Stimulated activated CD4-positive, alpha-beta T cell treated with anti-CD3 and anti-CD28 coated beads, Interleukin-4, amount 100 ng/mL, for 4 hours (primary cell): ENCODE measurements around the gene GNPDA1.
A peak's percentile ranks its signal among the peaks of the same experiment; 100 is the strongest.

ENCODE experiments used
- DNase-seq, 2 experiments: peaks; one replicate each; pipeline ENCODE4 v3.0.0-alpha.2; 2020

The GNPDA1 gene

GRCh38 chr5:142020122-142020659 lies 7.4 kb upstream of the GNPDA1 start:
- DNase-seq: no peak

- DNase-seq: no peak
Measured at GRCh38 chr5:142017832-142018427, 5.1 kb upstream of the GNPDA1 start.

- peak; percentile 17 to 53 for DNase-seq
Measured at GRCh38 chr5:142016556-142016955, 3.7 kb upstream of the GNPDA1 start.

- DNase-seq: peak; percentile 33 to 52
Measured at GRCh38 chr5:142015781-142016533, 3.1 kb upstream of the GNPDA1 start.

DNA sequence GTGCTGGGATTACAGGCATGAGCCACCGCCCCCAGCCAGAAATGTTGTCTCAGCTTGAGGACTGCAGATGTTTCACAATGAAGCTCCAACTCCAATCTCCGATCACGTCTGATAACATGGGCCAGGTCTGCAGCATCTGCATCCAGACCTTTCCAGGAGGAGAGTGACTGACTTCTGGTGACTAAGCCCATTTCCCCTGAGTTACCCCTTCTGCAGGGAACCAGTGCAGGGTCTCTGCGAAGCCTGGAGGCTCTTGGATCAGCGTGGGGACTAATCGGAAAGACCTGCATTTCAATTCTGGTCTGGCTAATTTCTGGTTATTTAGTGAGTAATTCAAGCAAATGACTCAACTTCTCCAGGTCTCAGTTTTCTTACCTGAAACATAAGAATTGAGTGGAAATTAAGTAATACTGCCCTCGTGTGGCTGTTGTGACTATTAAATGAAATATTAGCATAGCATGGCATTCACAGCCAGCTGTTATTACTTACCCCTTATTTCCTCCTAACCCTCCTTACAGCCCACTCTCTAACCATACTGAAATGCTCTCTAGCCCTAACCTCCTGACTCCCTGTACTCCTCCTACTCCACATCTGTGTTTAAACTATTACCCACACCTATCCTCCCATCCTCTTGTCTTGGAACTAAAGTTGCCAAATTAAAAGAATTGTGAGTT lies 2.2 kb upstream of the GNPDA1 start:
- DNase-seq: peak; percentile 30 to 64

GRCh38 chr5:142013734-142014521 lies 1.1 kb upstream of the GNPDA1 start:
- DNase-seq: no peak

DNA sequence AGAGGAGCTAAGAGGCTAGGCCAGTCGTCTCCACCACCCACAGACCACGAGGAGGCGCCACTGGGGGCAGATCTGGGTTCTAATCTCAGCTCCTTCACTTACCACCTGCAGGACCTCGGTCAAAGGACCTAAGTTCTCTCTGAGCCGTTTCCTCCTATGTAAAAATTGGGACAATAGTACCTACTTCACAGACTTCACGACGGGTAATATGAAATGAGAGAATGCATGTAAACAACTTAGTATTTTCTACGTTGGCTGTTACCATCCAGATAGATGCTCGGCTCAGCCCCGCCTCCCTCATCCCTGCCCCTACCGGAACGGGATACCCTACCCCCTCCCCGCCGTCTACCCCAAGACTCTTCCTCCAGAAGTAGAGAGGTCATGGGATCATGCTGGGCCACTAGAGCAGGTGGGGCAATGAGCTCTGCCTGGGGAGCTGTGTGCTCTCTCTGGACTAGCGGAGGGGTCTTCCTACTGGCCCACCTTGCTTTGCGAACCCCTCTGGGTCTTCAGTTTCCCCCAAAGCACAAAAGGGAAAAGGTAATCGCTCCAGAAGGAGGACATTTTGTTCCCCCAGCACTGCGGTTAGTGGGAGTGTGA lies 541 bp downstream of the GNPDA1 start:
- DNase-seq: peak; percentile 63 to 69

- DNase-seq: no peak
Measured at GRCh38 chr5:142011572-142012185, 1.1 kb downstream of the GNPDA1 start.

- DNase-seq: no peak
Measured at GRCh38 chr5:142009886-142010285, 2.9 kb downstream of the GNPDA1 start.

DNA sequence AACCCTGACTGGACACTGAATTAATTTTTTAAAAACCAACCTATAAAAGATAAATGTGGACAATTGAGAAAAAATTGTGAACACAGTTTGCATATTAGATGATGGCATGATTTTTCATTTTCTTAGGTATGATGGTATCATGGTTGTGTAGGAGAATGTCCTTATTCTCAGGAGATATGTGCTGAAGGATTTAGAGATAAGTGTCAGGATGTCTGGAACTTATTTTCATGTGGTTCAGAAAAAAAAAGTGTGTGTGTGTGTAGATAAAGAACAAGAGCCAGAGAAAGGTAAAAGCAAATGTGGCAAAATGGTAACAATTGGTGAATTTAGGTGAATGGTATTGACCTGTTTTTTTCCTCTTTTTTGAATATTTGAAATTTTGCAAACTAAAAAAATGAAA lies 4.0 kb downstream of the GNPDA1 start:
- DNase-seq: no peak

- no peak for DNase-seq
Measured at GRCh38 chr5:142007237-142007544, 5.6 kb downstream of the GNPDA1 start.

DNA sequence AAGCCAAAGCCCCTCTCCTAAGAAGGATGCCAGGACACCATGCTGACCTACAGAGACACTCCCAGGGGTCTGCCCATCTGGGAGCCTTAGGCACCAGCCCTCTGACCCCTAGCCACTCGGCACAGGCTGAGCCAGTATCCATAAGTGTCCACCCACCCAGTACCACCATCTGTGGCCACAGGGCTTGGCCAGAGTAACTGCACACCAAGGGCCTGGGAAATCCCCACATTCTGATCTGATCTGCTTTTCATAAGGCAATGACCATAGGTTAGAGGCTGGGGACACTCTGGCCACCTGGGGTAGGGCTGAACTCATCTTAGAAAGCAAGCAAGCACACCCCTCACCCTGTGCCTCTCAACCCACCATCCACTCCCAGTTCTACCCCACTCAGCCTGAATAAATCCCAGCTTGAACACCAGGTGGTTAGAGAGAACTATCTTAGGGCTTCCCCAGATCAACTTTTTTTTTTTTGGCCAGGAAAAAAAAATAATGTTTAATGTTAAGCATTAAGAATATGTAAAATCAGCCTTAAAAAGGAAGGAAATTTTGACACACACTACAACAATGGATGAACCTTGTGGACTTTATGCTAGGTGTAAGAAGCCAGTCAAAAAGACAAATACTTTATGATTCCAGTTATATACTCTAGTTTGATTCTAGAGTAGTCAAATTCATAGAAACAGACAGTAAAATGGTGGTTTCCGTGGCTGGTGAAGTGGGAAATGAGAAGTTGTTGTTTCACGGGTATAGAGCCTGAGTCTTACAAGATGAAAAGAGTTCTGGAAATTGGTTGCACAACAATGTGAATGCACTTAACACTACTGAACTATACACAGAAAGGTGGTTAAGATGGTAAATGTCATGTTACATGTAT lies 6.2 kb downstream of the GNPDA1 start:
- no peak for DNase-seq

DNA sequence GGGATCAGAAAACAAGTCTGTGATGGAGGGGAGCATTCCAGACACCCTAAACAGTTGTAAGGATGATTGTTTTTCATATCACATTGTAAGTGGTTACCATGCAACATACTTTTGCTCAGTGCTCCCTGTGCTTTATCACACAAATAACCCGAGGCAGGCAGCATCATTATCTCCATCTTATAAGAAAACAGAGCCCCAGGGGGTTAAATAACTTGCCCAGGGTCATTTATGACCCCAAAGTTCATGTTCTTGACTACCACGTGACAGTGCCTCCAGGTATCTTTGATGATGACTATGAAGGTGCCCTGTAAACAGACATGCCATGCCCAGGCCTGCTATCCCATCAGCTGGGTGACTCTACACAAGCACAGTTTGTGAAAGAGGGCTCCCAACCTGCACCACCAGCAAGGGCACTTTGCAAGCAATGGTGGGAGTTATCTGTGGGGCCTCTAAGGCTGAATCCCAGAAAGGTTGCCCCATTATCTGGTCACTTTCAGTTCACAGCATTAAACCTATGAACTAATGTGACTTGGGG lies 9.5 kb downstream of the GNPDA1 start:
- no peak for DNase-seq

- no peak for DNase-seq
Measured at GRCh38 chr5:142000704-142001484, 11.9 kb downstream of the GNPDA1 start.

DNA sequence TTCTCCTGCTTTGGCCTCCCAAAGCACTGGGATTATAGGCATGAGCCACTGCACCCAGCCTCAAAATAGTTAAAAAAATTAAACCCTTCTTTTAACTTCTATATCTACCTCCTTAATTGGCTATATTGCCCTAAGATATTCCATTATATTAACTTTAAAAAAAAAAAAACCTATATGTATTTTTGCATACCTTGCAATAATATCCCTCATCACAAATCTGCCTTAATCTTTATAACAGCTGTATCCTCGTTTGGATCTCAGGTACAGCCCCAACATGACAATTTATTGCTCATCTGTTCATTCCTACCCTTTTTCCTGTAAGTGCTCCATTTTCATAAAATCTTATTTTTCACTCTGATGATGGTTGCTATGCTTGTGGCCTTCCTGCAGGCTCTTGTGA lies 12.7 kb downstream of the GNPDA1 start:
- DNase-seq: no peak

GRCh38 chr5:141997358-141997960 lies 15.4 kb downstream of the GNPDA1 start:
- DNase-seq: no peak

GRCh38 chr5:141995656-141996055 lies 17.2 kb downstream of the GNPDA1 start:
- no peak for DNase-seq

GRCh38 chr5:141994511-141995136 lies 18.2 kb downstream of the GNPDA1 start:
- DNase-seq: no peak

GRCh38 chr5:141992349-141992963 lies 20.4 kb downstream of the GNPDA1 start:
- peak; percentile 72 to 73 for DNase-seq
